H1 (cell line): ENCODE results near the gene SLK. TPM values are rescaled to one million over a fixed set of nuclear protein-coding genes. Genes with fewer than 3 reads are reported as not detected.

Experiments used
- RAD21 ChIP-seq, 2 experiments: IDR thresholded peaks in 1 of 2; conservative IDR thresholded peaks in 1 of 2; 2 replicates each; pipeline ENCODE4 v1.6.1; 2011; ENCODE audit warnings: low read depth in 2 of 2, low read length in 2 of 2, improper control_type of control experiment in 1 of 2, inconsistent platforms in 1 of 2, mild to moderate bottlenecking in 1 of 2, moderate library complexity in 1 of 2
- RBBP5 ChIP-seq: IDR thresholded peaks from 2 replicates; pipeline ENCODE4 v1.7.1; 2012; ENCODE audit warnings: low read depth, mild to moderate bottlenecking, inconsistent platforms, low read length, moderate library complexity, borderline replicate concordance
- SRF ChIP-seq: IDR thresholded peaks from 2 replicates; pipeline ENCODE4 v1.6.1; 2011; ENCODE audit warnings: mild to moderate bottlenecking, low read depth, low read length, moderate library complexity
- ZNF274 ChIP-seq: IDR thresholded peaks from 2 replicates; pipeline ENCODE4 v1.7.0; 2012; ENCODE audit warnings: low read length, borderline replicate concordance; ENCODE audit errors: extremely low read depth
- polyA plus RNA-seq, 7 experiments: library from polyadenylated mRNA; depleted of rRNA in 3 of 7; stranded (reverse) in 5 of 7; unstranded in 2 of 7; fragments of >200 nt in 5 of 7; fragments of 200-250 nt in 2 of 7; gene quantifications; 1 replicate in 5 of 7; 2 replicates in 1 of 7; 4 replicates in 1 of 7; pipeline versions ENCODE4 v1.2.1 to v1.2.3, GENCODE V29; 2011 to 2013; ENCODE audit warnings: missing spikeins in 2 of 7, mixed read lengths in 2 of 7
- total RNA-seq: library from RNA; stranded (reverse); fragmentation: NEBNext Ultra II Directional; extraction: Animal tissue kit (Norgen Biotek cat#: 25700); gene quantifications from 2 replicates; pipeline ENCODE4 v1.2.1, GENCODE V29; 2021

Gene SLK
- total and polyA plus RNA-seq, 2 of the 8 experiments (the other 6 are each of a cell fraction or from before 2014, with no cell fraction given) = 2.7 to 18.3 TPM

GRCh38 chr10:103931603-103932002 lies 35.3 kb upstream of the SLK start (continued):
- TF ChIP-seq ZNF274 = no peak
- TF ChIP-seq SRF = no peak
- no peak for TF ChIP-seq RBBP5
- no peak for TF ChIP-seq RAD21 (IDR thresholded peaks at IDR 0.05 in 1 of 2, conservative IDR thresholded peaks at IDR 0.05 in 1 of 2; ENCODE audit: low read depth in 2 of 2, low read length in 2 of 2)
